Measurements from ENCODE around the gene OMP.

The OMP gene

GRCh38 chr11:77124488-77124887 is 21.8 kb downstream of the OMP start:
- Histone ChIP-seq H2BK120ac (ENCODE audit: low read depth, low read length) (no peak overlapping the region), H3K18ac (ENCODE audit: low read depth in 1 of 2, low read length in 2 of 2) (no peak overlapping the region)
- 93% methylated on average over 6 of the region's 6 CpGs for WGBS

GRCh38 chr11:77125191-77125590 is 22.6 kb downstream of the OMP start:
- no peak overlapping the region for H2BK120ac ChIP-seq (ENCODE audit: low read depth, low read length)
- H2BK5ac ChIP-seq (ENCODE audit: low read depth, low read length, poor library complexity, severe bottlenecking) = no peak overlapping the region
- no peak overlapping the region for H2BK12ac ChIP-seq (ENCODE audit: low read length in 2 of 2)
- H2AK5ac ChIP-seq (ENCODE audit: low read length, severe bottlenecking) = no peak overlapping the region
- H3K36me3 ChIP-seq (ENCODE audit: control insufficient read depth in 1 of 2, insufficient read depth in 2 of 2, low read depth in 1 of 2, low read length in 2 of 2) = peaks cover 41 to 49% of the 10 kb centered on the region in 2 experiments
- H3K14ac ChIP-seq (ENCODE audit: low read length in 2 of 2) = no peak overlapping the region
- no peak overlapping the region for H4K91ac ChIP-seq (ENCODE audit: low read length)
- H3K79me1 ChIP-seq (replicated peaks; ENCODE audit: low read length, poor library complexity, severe bottlenecking) = no peaks in the 10 kb centered on the region
- no peak overlapping the region for H4K8ac ChIP-seq (ENCODE audit: low read length)
- no peak overlapping the region for H3K4me2 ChIP-seq (ENCODE audit: low read length, poor library complexity, severe bottlenecking)
- no peak overlapping the region for H3K4ac ChIP-seq (ENCODE audit: low read depth in 1 of 2, low read length in 2 of 2)
- no peak overlapping the region for H3K23ac ChIP-seq (ENCODE audit: low read length in 2 of 2)
- no peak overlapping the region for H3K27ac ChIP-seq (ENCODE audit: low read length, poor library complexity, severe bottlenecking)
- peaks cover 19% of the 10 kb centered on the region for H3K4me1 ChIP-seq (ENCODE audit: control insufficient read depth, insufficient read depth, low read depth, low read length)
- no peak overlapping the region for H2AFZ ChIP-seq (ENCODE audit: low read depth, low read length)
- no peak overlapping the region for H3K4me3 ChIP-seq (ENCODE audit: insufficient read depth in 1 of 2, low read depth in 1 of 2, low read length in 2 of 2)
- H3K9ac ChIP-seq (ENCODE audit: low read length) = no peak overlapping the region
- no peak for DNase-seq
- no peak overlapping the region for H3K18ac ChIP-seq (ENCODE audit: low read depth in 1 of 2, low read length in 2 of 2)
- 59% methylated on average over 5 of the region's 6 CpGs for WGBS
- H2BK15ac ChIP-seq (ENCODE audit: low read depth, poor library complexity, severe bottlenecking) = no peak overlapping the region
- H3K27me3 ChIP-seq (ENCODE audit: control insufficient read depth in 1 of 2, insufficient read depth in 1 of 2, low read length in 2 of 2) = no peaks in the 10 kb centered on the region
- no peaks in the 10 kb centered on the region for H3K9me3 ChIP-seq (ENCODE audit: control insufficient read depth, low read length)

More at GRCh38 chr11:77124488-77124887, 21.8 kb downstream of the OMP start:
- DNase-seq = no peak
- H3K14ac ChIP-seq (ENCODE audit: low read length in 2 of 2) = no peak overlapping the region
- H3K4ac ChIP-seq (ENCODE audit: low read depth in 1 of 2, low read length in 2 of 2) = no peak overlapping the region
- peaks cover 19% of the 10 kb centered on the region for H3K4me1 ChIP-seq (ENCODE audit: control insufficient read depth, insufficient read depth, low read depth, low read length)
- H3K9ac ChIP-seq (ENCODE audit: low read length) = no peak overlapping the region
- H3K4me3 ChIP-seq (ENCODE audit: insufficient read depth in 1 of 2, low read depth in 1 of 2, low read length in 2 of 2) = no peak overlapping the region
- no peak overlapping the region for H2BK5ac ChIP-seq (ENCODE audit: low read depth, low read length, poor library complexity, severe bottlenecking)
- H3K9me3 ChIP-seq (ENCODE audit: control insufficient read depth, low read length) = no peaks in the 10 kb centered on the region
- no peak overlapping the region for H4K8ac ChIP-seq (ENCODE audit: low read length)
- H2AFZ ChIP-seq (ENCODE audit: low read depth, low read length) = no peak overlapping the region
- H2BK15ac ChIP-seq (ENCODE audit: low read depth, poor library complexity, severe bottlenecking) = no peak overlapping the region
- H2AK5ac ChIP-seq (ENCODE audit: low read length, severe bottlenecking) = no peak overlapping the region
- H3K23ac ChIP-seq (ENCODE audit: low read length in 2 of 2) = no peak overlapping the region
- no peak overlapping the region for H3K27ac ChIP-seq (ENCODE audit: low read length, poor library complexity, severe bottlenecking)
- no peak overlapping the region for H3K4me2 ChIP-seq (ENCODE audit: low read length, poor library complexity, severe bottlenecking)
- no peaks in the 10 kb centered on the region for H3K27me3 ChIP-seq (ENCODE audit: control insufficient read depth in 1 of 2, insufficient read depth in 1 of 2, low read length in 2 of 2)
- H2BK12ac ChIP-seq (ENCODE audit: low read length in 2 of 2) = no peak overlapping the region
- H3K79me1 ChIP-seq (replicated peaks; ENCODE audit: low read length, poor library complexity, severe bottlenecking) = no peaks in the 10 kb centered on the region
- H3K36me3 ChIP-seq (ENCODE audit: control insufficient read depth in 1 of 2, insufficient read depth in 2 of 2, low read depth in 1 of 2, low read length in 2 of 2) = peaks cover 44 to 56% of the 10 kb centered on the region in 2 experiments
- no peak overlapping the region for H4K91ac ChIP-seq (ENCODE audit: low read length)

- Histone ChIP-seq H3K4me3 (ENCODE audit: insufficient read depth in 1 of 2, low read depth in 1 of 2, low read length in 2 of 2) (no peak overlapping the region), H3K18ac (ENCODE audit: low read depth in 1 of 2, low read length in 2 of 2) (no peak overlapping the region), H3K4me2 (ENCODE audit: low read length, poor library complexity, severe bottlenecking) (no peak overlapping the region), H2AK5ac (ENCODE audit: low read length, severe bottlenecking) (no peak overlapping the region), H2BK15ac (ENCODE audit: low read depth, poor library complexity, severe bottlenecking) (no peak overlapping the region), H2BK120ac (ENCODE audit: low read depth, low read length) (no peak overlapping the region), H3K27ac (ENCODE audit: low read length, poor library complexity, severe bottlenecking) (no peak overlapping the region), H3K36me3 (ENCODE audit: control insufficient read depth in 1 of 2, insufficient read depth in 2 of 2, low read depth in 1 of 2, low read length in 2 of 2) (peaks cover 37 to 44% of the 10 kb centered on the region in 2 experiments), H3K27me3 (ENCODE audit: control insufficient read depth in 1 of 2, insufficient read depth in 1 of 2, low read length in 2 of 2) (no peaks in the 10 kb centered on the region), H4K91ac (ENCODE audit: low read length) (no peak overlapping the region), H3K79me1 (replicated peaks; ENCODE audit: low read length, poor library complexity, severe bottlenecking) (no peaks in the 10 kb centered on the region), H3K4ac (ENCODE audit: low read depth in 1 of 2, low read length in 2 of 2) (no peak overlapping the region), H3K9me3 (ENCODE audit: control insufficient read depth, low read length) (no peaks in the 10 kb centered on the region), H3K4me1 (ENCODE audit: control insufficient read depth, insufficient read depth, low read depth, low read length) (peaks cover 21% of the 10 kb centered on the region), H2BK12ac (ENCODE audit: low read length in 2 of 2) (no peak overlapping the region), H2BK5ac (ENCODE audit: low read depth, low read length, poor library complexity, severe bottlenecking) (no peak overlapping the region), H2AFZ (ENCODE audit: low read depth, low read length) (no peak overlapping the region), H4K8ac (ENCODE audit: low read length) (no peak overlapping the region), H3K14ac (ENCODE audit: low read length in 2 of 2) (no peak overlapping the region), H3K9ac (ENCODE audit: low read length) (no peak overlapping the region), H3K23ac (ENCODE audit: low read length in 2 of 2) (no peak overlapping the region)
- 69% methylated on average over 4 of the region's 4 CpGs for WGBS
- DNase-seq = no peak
These were observed 23.1 kb downstream of the OMP start for GRCh38 chr11:77125695-77126094.

GRCh38 chr11:77126156-77126775 is 23.6 kb downstream of the OMP start:
- H3K4me2 ChIP-seq (ENCODE audit: low read length, poor library complexity, severe bottlenecking) = no peak overlapping the region
- H3K79me1 ChIP-seq (replicated peaks; ENCODE audit: low read length, poor library complexity, severe bottlenecking) = no peaks in the 10 kb centered on the region
- no peak overlapping the region for H2BK5ac ChIP-seq (ENCODE audit: low read depth, low read length, poor library complexity, severe bottlenecking)
- no peak overlapping the region for H2AK5ac ChIP-seq (ENCODE audit: low read length, severe bottlenecking)
- DNase-seq = no peak
- H3K27ac ChIP-seq (ENCODE audit: low read length, poor library complexity, severe bottlenecking) = no peak overlapping the region
- WGBS = 83% methylated on average over 17 of the region's 17 CpGs
- peak overlapping the region in 1 of 2 experiments; percentile 15 for H3K4me3 ChIP-seq (ENCODE audit: insufficient read depth in 1 of 2, low read depth in 1 of 2, low read length in 2 of 2)
- H3K18ac ChIP-seq (ENCODE audit: low read depth in 1 of 2, low read length in 2 of 2) = no peak overlapping the region
- no peak overlapping the region for H4K8ac ChIP-seq (ENCODE audit: low read length)
- no peak overlapping the region for H3K9ac ChIP-seq (ENCODE audit: low read length)
- no peak overlapping the region for H2BK12ac ChIP-seq (ENCODE audit: low read length in 2 of 2)
- no peak overlapping the region for H3K23ac ChIP-seq (ENCODE audit: low read length in 2 of 2)
- H3K4ac ChIP-seq (ENCODE audit: low read depth in 1 of 2, low read length in 2 of 2) = no peak overlapping the region
- no peak overlapping the region for H2BK15ac ChIP-seq (ENCODE audit: low read depth, poor library complexity, severe bottlenecking)
- peaks cover 32 to 39% of the 10 kb centered on the region in 2 experiments for H3K36me3 ChIP-seq (ENCODE audit: control insufficient read depth in 1 of 2, insufficient read depth in 2 of 2, low read depth in 1 of 2, low read length in 2 of 2)
- no peak overlapping the region for H3K14ac ChIP-seq (ENCODE audit: low read length in 2 of 2)
- H4K91ac ChIP-seq (ENCODE audit: low read length) = no peak overlapping the region
- no peak overlapping the region for H2AFZ ChIP-seq (ENCODE audit: low read depth, low read length)
- peaks cover 27% of the 10 kb centered on the region for H3K4me1 ChIP-seq (ENCODE audit: control insufficient read depth, insufficient read depth, low read depth, low read length)
- H2BK120ac ChIP-seq (ENCODE audit: low read depth, low read length) = no peak overlapping the region
- H3K27me3 ChIP-seq (ENCODE audit: control insufficient read depth in 1 of 2, insufficient read depth in 1 of 2, low read length in 2 of 2) = no peaks in the 10 kb centered on the region
- H3K9me3 ChIP-seq (ENCODE audit: control insufficient read depth, low read length) = no peaks in the 10 kb centered on the region

Measured in mesenchymal stem cell (in vitro differentiated cells and primary cell).